H1 (cell line): Measurements from ENCODE around the gene RAB31. TPM values are rescaled to one million over a fixed set of nuclear protein-coding genes. Genes with fewer than 3 reads are reported as not detected.
A peak's percentile ranks its signal among the peaks of the same experiment; 100 is the strongest.

Experiments used
- ASH2L ChIP-seq: fragments of 200-600, 300-600 bp; sonication (generic); IDR thresholded peaks from one replicate; pipeline ENCODE4 v1.7.1; 2017; ENCODE audit warnings: low read length
- BRCA1 ChIP-seq: IDR thresholded peaks from 2 replicates; pipeline ENCODE4 v1.6.1; 2012; ENCODE audit warnings: low read depth, low read length, improper control_type of control experiment
- CBX8 ChIP-seq: fragments of 300-800, 300-1000 bp; sonication (generic); IDR thresholded peaks from 2 replicates; pipeline ENCODE4 v1.7.1; 2016; ENCODE audit warnings: low read depth, low read length, borderline replicate concordance
- CHD1 ChIP-seq: IDR thresholded peaks from 2 replicates; pipeline ENCODE4 v1.6.1; 2012; ENCODE audit warnings: low read depth, low read length, improper control_type of control experiment
- E2F6 ChIP-seq: IDR thresholded peaks from 2 replicates; pipeline ENCODE4 v1.6.1; 2012; ENCODE audit warnings: inconsistent platforms
- EGR1 ChIP-seq: IDR thresholded peaks from 2 replicates; pipeline ENCODE4 v1.6.1; 2011; ENCODE audit warnings: low read depth, low read length, borderline replicate concordance
- GTF2F1 ChIP-seq: IDR thresholded peaks from 2 replicates; pipeline ENCODE4 v1.6.1; 2012; ENCODE audit warnings: low read depth, low read length, improper control_type of control experiment, borderline replicate concordance
- JUN ChIP-seq: IDR thresholded peaks from 2 replicates; pipeline ENCODE4 v1.6.1; 2011; ENCODE audit warnings: low read depth, mild to moderate bottlenecking, improper control_type of control experiment, low read length
- KDM4A ChIP-seq: IDR thresholded peaks from one replicate; pipeline ENCODE4 v1.7.1; 2012; ENCODE audit warnings: low read depth, mild to moderate bottlenecking, moderate library complexity, low read length, inconsistent platforms; ENCODE audit not compliant: severe bottlenecking
- MAFK ChIP-seq: IDR thresholded peaks from 2 replicates; pipeline ENCODE4 v1.6.1; 2012; ENCODE audit warnings: low read depth, mild to moderate bottlenecking, improper control_type of control experiment, low read length
- NANOG ChIP-seq: IDR thresholded peaks from 2 replicates; pipeline ENCODE4 v1.6.1; 2011; ENCODE audit warnings: low read length, low read depth, mild to moderate bottlenecking, inconsistent platforms; ENCODE audit not compliant: insufficient read depth, poor library complexity, severe bottlenecking
- PHF8 ChIP-seq: fragments of 200-600 bp; sonication (generic); conservative IDR thresholded peaks from 2 replicates; pipeline ENCODE4 v1.7.1; 2012; ENCODE audit warnings: low read depth, mild to moderate bottlenecking, inconsistent platforms, low read length, moderate library complexity
- POLR2A ChIP-seq, 2 experiments: IDR thresholded peaks; 1 replicate in 1 of 2; 2 replicates in 1 of 2; pipeline ENCODE4 v1.6.1; 2011; ENCODE audit warnings: low read depth in 2 of 2, low read length in 2 of 2, mild to moderate bottlenecking in 2 of 2; ENCODE audit errors: control extremely low read depth in 1 of 2
- RAD21 ChIP-seq, 2 experiments: IDR thresholded peaks in 1 of 2; conservative IDR thresholded peaks in 1 of 2; 2 replicates each; pipeline ENCODE4 v1.6.1; 2011; ENCODE audit warnings: low read depth in 2 of 2, low read length in 2 of 2, improper control_type of control experiment in 1 of 2, inconsistent platforms in 1 of 2, mild to moderate bottlenecking in 1 of 2, moderate library complexity in 1 of 2
- RFX5 ChIP-seq: IDR thresholded peaks from 2 replicates; pipeline ENCODE4 v1.6.1; 2011; ENCODE audit warnings: low read depth, low read length, improper control_type of control experiment, borderline replicate concordance
- RNF2 ChIP-seq: fragments of 200-900, 300-1000 bp; sonication (generic); IDR thresholded peaks from 2 replicates; pipeline ENCODE4 v1.7.1; 2016; ENCODE audit warnings: borderline replicate concordance, low read depth, mild to moderate bottlenecking, antibody characterized with exemption, low read length; ENCODE audit not compliant: poor library complexity, severe bottlenecking; ENCODE audit errors: missing control alignments
- SIRT6 ChIP-seq: IDR thresholded peaks from one replicate; pipeline ENCODE4 v1.7.1; 2012; ENCODE audit warnings: low read length, inconsistent platforms
- SP2 ChIP-seq: IDR thresholded peaks from 2 replicates; pipeline ENCODE4 v1.6.1; 2012; ENCODE audit warnings: mild to moderate bottlenecking, low read length, inconsistent platforms
- SUZ12 ChIP-seq: fragments of 200-600 bp; sonication (generic); IDR thresholded peaks from 2 replicates; pipeline ENCODE4 v1.6.1; 2012; ENCODE audit warnings: mild to moderate bottlenecking, inconsistent platforms, low read length, moderate library complexity, mixed read lengths
- TAF7 ChIP-seq: optimal IDR thresholded peaks from 2 replicates; pipeline ENCODE3; 2011; ENCODE audit warnings: low read depth, mild to moderate bottlenecking, inconsistent platforms, low read length, moderate library complexity, borderline replicate concordance
- TBP ChIP-seq: IDR thresholded peaks from 2 replicates; pipeline ENCODE4 v1.6.1; 2011; ENCODE audit warnings: low read depth, low read length, improper control_type of control experiment
- YY1 ChIP-seq: IDR thresholded peaks from 2 replicates; pipeline ENCODE4 v1.6.1; 2011; ENCODE audit warnings: low read depth, mild to moderate bottlenecking, low read length
- ZNF274 ChIP-seq: IDR thresholded peaks from 2 replicates; pipeline ENCODE4 v1.7.0; 2012; ENCODE audit warnings: low read length, borderline replicate concordance; ENCODE audit errors: extremely low read depth
- polyA plus RNA-seq, 7 experiments: library from polyadenylated mRNA; depleted of rRNA in 3 of 7; stranded (reverse) in 5 of 7; unstranded in 2 of 7; fragments of >200 nt in 5 of 7; fragments of 200-250 nt in 2 of 7; gene quantifications; 1 replicate in 5 of 7; 2 replicates in 1 of 7; 4 replicates in 1 of 7; pipeline versions ENCODE4 v1.2.1 to v1.2.3, GENCODE V29; 2011 to 2013; ENCODE audit warnings: missing spikeins in 2 of 7, mixed read lengths in 2 of 7
- total RNA-seq: library from RNA; stranded (reverse); fragmentation: NEBNext Ultra II Directional; extraction: Animal tissue kit (Norgen Biotek cat#: 25700); gene quantifications from 2 replicates; pipeline ENCODE4 v1.2.1, GENCODE V29; 2021
- TF ChIP-seq, protein P1 (sequence below): IDR thresholded peaks from 2 replicates; pipeline ENCODE4 v1.6.1; 2012; ENCODE audit warnings: low read length, inconsistent platforms

Gene RAB31
- total and polyA plus RNA-seq, 2 of the 8 experiments (the other 6 are each of a cell fraction or from before 2014, with no cell fraction given) = 15.2 to 40.9 TPM

GRCh38 chr18:9708057-9708433, at the start of gene RAB31 (continued):
- no peak for TF ChIP-seq RNF2
- TF ChIP-seq POLR2A (IDR thresholded peaks at IDR 0.05; ENCODE audit: control extremely low read depth in 1 of 2, low read depth in 2 of 2, low read length in 2 of 2) = no peak
- TF ChIP-seq, protein P1, sequence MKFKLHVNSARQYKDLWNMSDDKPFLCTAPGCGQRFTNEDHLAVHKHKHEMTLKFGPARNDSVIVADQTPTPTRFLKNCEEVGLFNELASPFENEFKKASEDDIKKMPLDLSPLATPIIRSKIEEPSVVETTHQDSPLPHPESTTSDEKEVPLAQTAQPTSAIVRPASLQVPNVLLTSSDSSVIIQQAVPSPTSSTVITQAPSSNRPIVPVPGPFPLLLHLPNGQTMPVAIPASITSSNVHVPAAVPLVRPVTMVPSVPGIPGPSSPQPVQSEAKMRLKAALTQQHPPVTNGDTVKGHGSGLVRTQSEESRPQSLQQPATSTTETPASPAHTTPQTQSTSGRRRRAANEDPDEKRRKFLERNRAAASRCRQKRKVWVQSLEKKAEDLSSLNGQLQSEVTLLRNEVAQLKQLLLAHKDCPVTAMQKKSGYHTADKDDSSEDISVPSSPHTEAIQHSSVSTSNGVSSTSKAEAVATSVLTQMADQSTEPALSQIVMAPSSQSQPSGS = no peak
- peak; percentile 56; the same call in 1 of the 2 replicates for TF ChIP-seq PHF8
- TF ChIP-seq CHD1 = no peak
- no peak for TF ChIP-seq GTF2F1
- no peak for TF ChIP-seq ASH2L
- TF ChIP-seq SIRT6 = no peak
- peak; percentile 91 for TF ChIP-seq KDM4A
- TF ChIP-seq JUN = no peak
- TF ChIP-seq SP2 = no peak
- TF ChIP-seq ZNF274 = no peak
- TF ChIP-seq BRCA1 = no peak
- TF ChIP-seq NANOG = no peak
- TF ChIP-seq TAF7 = no peak
- peak; percentile 7 to 11; a peak in 2 of 4 replicates for TF ChIP-seq RAD21 (IDR thresholded peaks at IDR 0.05 in 1 of 2, conservative IDR thresholded peaks at IDR 0.05 in 1 of 2; ENCODE audit: low read depth in 2 of 2, low read length in 2 of 2)
- no peak for TF ChIP-seq TBP
- TF ChIP-seq RFX5 = no peak
- no peak for TF ChIP-seq SUZ12
- TF ChIP-seq EGR1 = peak; percentile 60; the same call in 1 of the 2 replicates
- TF ChIP-seq E2F6 = no peak
- no peak for TF ChIP-seq CBX8
- TF ChIP-seq MAFK = no peak
- no peak for TF ChIP-seq YY1
